Measurements from ENCODE around the gene HSPA9. TPM values are rescaled to one million over a fixed set of nuclear protein-coding genes. Genes with fewer than 3 reads are reported as not detected.

HSPA9 gene
- total and polyA plus RNA-seq, 2 of the 13 experiments (the other 11 are each of a cell fraction or from before 2014, with no cell fraction given), result 165 to 478 TPM

GRCh38 chr5:138506370-138507306 lies 68.6 kb downstream of the HSPA9 start (continued):
- TF ChIP-seq ZFP91 (CRISPR knock-in tag; IDR thresholded peaks at IDR 0.05; ENCODE audit: borderline replicate concordance) (no peak), SMC3 (IDR thresholded peaks at IDR 0.05; ENCODE audit: low read length) (no peak), MED13 (CRISPR knock-in tag; IDR thresholded peaks at IDR 0.05) (no peak), ZBTB21 (CRISPR knock-in tag; IDR thresholded peaks at IDR 0.05) (0 out of 2 replicates have a peak, but pooled peaks have one; percentile 36), ZNF614 (CRISPR knock-in tag; IDR thresholded peaks at IDR 0.05; ENCODE audit: borderline replicate concordance) (peak; percentile 46; the same call in 1 of the 2 replicates), SATB2 (CRISPR knock-in tag; IDR thresholded peaks at IDR 0.05) (no peak), SAFB2 (CRISPR knock-in tag; IDR thresholded peaks at IDR 0.05; ENCODE audit: borderline replicate concordance, low read depth) (no peak), ZSCAN5A (CRISPR knock-in tag; IDR thresholded peaks at IDR 0.05; ENCODE audit: borderline replicate concordance) (no peak), ARID5B (CRISPR knock-in tag; IDR thresholded peaks at IDR 0.05) (peak; percentile 66), CCAR2 (optimal IDR thresholded peaks at IDR 0.05; ENCODE audit: low read depth, low read length) (no peak), NFYB (CRISPR knock-in tag; IDR thresholded peaks at IDR 0.05) (no peak), ZSCAN12 (CRISPR knock-in tag; IDR thresholded peaks at IDR 0.05) (no peak), RFX3 (CRISPR knock-in tag; IDR thresholded peaks at IDR 0.05) (no peak)
- TF ChIP-seq, protein P1, sequence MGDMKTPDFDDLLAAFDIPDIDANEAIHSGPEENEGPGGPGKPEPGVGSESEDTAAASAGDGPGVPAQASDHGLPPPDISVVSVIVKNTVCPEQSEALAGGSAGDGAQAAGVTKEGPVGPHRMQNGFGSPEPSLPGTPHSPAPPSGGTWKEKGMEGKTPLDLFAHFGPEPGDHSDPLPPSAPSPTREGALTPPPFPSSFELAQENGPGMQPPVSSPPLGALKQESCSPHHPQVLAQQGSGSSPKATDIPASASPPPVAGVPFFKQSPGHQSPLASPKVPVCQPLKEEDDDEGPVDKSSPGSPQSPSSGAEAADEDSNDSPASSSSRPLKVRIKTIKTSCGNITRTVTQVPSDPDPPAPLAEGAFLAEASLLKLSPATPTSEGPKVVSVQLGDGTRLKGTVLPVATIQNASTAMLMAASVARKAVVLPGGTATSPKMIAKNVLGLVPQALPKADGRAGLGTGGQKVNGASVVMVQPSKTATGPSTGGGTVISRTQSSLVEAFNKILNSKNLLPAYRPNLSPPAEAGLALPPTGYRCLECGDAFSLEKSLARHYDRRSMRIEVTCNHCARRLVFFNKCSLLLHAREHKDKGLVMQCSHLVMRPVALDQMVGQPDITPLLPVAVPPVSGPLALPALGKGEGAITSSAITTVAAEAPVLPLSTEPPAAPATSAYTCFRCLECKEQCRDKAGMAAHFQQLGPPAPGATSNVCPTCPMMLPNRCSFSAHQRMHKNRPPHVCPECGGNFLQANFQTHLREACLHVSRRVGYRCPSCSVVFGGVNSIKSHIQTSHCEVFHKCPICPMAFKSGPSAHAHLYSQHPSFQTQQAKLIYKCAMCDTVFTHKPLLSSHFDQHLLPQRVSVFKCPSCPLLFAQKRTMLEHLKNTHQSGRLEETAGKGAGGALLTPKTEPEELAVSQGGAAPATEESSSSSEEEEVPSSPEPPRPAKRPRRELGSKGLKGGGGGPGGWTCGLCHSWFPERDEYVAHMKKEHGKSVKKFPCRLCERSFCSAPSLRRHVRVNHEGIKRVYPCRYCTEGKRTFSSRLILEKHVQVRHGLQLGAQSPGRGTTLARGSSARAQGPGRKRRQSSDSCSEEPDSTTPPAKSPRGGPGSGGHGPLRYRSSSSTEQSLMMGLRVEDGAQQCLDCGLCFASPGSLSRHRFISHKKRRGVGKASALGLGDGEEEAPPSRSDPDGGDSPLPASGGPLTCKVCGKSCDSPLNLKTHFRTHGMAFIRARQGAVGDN (CRISPR knock-in tag; IDR thresholded peaks at IDR 0.05), result no peak
- TF ChIP-seq, protein P2, sequence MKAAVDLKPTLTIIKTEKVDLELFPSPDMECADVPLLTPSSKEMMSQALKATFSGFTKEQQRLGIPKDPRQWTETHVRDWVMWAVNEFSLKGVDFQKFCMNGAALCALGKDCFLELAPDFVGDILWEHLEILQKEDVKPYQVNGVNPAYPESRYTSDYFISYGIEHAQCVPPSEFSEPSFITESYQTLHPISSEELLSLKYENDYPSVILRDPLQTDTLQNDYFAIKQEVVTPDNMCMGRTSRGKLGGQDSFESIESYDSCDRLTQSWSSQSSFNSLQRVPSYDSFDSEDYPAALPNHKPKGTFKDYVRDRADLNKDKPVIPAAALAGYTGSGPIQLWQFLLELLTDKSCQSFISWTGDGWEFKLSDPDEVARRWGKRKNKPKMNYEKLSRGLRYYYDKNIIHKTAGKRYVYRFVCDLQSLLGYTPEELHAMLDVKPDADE (CRISPR knock-in tag; IDR thresholded peaks at IDR 0.05), result no peak
